Frontal cortex (tissue), 4 donors: ENCODE data around the gene CGB8. TPM values are rescaled to one million over a fixed set of nuclear protein-coding genes. Genes with fewer than 3 reads are reported as not detected.
"Not testable (repeated sequence)": the region's sequence is repeated elsewhere in the genome, so short reads cannot be mapped to it uniquely, and the experiment has no call there.

ENCODE experiments used
- DNase-seq, 2 donors: peaks; one replicate each; pipeline ENCODE4 v3.0.0; 2012; ENCODE audit warnings: low spot score in 2 of 2
- FAIRE-seq: peaks from 2 replicates; lab custom pipeline; 2012; peaks lifted over from hg19 to GRCh38; lab: Jason Lieb, UNC
- total RNA-seq: library from RNA; depleted of rRNA; stranded (reverse); fragments of >200 nt; gene quantifications from one replicate; pipeline ENCODE4 v1.2.3, GENCODE V29; 2014
- donor health status: control.
- donor health status: control.
- donor health status: control.

CGB8 gene
- total RNA-seq, 1 donor from 2014 or later, result not detected

DNA sequence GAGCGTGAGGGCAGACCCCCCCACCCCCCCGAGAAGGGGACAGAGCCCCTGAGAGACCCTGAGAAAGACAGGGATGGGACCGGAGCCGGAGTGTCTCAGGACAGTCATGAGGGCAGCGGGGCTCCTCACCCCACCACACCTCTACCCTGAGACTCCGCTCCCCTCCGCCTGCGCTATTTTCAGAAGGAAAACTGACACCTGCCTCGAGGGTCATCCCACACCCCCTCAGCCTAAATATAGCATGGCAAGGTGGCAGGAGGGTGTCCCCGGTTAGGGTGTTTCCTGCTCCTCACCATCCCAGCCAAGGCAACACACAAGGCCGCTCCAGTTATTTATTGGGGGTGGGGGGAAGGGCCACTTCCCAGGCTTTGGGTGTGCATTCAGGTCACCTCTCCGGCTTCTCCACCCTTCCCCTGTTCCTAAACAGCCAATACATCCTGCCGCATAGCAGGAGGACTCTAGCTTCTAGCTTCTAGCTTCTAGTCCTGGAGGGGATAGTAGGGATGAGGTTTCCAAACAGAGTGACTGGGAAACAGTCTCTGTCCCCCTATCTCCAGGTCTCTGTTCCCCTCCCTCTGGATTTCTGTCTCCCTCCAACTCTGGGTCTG lies 17.1 kb upstream of the CGB8 start:
- FAIRE-seq, result no peak
- DNase-seq, result peak in 1 of 2 donors; percentile 31

DNA sequence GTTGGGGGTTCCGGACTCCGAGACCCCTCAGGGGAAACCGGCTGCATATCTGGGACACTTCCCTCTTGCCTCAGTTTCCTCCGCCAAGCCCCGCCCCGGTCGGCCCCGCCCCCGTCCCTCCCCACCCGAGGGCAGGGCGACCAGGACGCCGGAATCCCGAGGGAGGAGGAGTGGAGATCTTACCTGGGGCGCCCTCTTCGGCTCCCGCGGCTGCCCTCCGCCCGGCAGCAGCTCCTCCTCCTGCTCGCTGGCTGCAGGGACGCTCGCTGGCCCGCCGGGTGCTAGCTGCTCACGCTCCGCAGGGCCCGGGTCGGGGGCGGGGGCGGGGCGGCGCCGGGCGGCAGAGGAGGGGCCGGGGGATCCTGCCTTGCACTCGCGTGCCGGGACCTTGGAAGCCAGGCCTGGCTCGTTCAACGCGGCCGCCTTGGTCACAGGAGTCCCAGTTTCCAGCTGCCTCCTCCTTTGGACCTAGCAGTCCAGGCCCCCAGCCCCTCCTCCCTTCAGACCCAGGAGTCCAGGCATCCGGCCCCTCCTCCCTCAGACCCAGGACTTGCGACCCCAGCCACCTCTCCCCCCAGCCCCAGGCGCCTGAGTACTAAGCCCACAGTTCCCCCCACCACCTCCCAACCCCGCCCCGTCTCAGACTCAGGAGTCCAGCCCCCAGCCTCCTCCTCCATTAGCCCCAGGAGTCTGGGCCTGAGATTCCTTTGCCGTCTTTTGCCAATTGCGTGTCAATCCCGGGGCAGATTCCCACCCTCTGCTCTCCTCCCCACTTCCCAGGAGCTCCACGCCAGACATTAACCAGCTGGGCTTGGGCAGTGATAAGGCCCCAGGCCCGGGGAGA lies 16.1 kb upstream of the CGB8 start, which contains the start of gene NTF4:
Gene NTF4 (minus strand): TSS at position 51 of the 844 bp plus-strand sequence. CDS start 2,821 bp downstream, outside the sequence.
- DNase-seq (peak in 1 of 2 donors; percentile 31), FAIRE-seq (no peak)

DNA sequence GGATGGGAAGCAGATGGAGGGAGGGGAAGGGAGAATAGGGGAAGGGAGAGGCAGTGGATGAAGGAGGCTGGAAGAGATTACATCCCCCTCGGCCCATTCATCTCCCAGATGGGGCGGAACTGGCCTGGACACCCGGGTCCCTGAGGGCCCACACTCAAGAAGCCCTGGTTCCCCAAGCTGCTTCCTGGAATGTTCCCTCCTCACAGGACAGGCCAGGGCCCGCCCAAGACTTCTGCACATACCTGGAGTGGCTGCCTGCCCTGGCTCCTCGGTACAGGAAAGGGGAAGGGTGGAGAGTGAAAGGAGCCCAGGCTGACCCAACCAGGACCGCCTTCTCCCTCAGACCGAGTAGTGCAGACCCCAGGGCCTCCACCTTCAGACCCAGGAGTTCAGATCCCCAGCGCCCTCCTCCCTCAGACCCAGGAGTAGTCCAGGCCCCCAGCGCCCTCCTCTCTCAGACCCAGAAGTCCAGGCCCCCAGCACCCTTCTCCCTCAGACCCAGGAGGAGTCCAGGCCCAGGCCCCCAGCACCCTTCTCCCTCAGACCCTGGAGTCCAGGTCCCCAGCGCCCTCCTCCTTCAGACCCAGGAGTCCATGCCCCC lies 15.2 kb upstream of the CGB8 start:
- DNase-seq (no peak), FAIRE-seq (no peak)

DNA sequence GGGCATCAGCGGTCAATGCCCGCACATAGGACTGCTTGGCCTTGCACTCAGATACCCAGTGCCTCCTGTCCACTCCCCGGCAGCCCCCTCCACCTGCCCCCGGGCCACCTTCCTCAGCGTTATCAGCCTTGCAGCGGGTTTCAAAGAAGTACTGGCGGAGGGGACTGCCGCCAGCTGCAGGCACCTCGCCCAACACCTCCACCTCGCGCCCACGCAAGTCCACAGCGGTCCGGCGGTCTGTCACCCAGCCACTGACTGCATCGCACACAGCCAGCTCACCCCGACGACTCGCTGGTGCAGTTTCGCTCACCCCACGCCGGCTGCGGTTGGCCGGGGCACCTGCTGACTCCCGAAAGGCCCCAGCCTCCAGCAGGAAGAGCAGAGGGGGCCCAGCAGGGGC lies 12.5 kb upstream of the CGB8 start:
- no peak for FAIRE-seq

DNA sequence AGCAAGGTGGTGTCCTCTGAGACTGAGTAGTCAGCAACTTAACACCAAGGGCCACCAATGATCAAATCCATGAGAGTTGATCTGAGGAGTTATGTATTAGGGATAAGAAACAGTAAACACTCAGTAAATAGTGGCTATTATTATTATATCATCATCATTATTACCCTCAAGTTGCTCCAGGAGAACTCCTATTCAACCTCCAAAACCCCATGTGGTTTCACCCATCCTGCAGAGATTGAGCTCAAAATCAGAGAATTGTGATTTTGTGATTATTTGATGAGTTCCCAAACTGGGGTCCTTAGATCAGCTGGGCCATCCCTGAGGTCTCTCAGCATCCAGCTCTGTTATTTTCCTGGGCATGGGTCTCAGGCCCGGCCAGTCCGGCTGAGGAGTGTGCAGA lies 12.1 kb upstream of the CGB8 start:
- no peak for FAIRE-seq
- no peak for DNase-seq

More for the DNA sequence above, 12.5 kb upstream of the CGB8 start:
- no peak for DNase-seq

DNA sequence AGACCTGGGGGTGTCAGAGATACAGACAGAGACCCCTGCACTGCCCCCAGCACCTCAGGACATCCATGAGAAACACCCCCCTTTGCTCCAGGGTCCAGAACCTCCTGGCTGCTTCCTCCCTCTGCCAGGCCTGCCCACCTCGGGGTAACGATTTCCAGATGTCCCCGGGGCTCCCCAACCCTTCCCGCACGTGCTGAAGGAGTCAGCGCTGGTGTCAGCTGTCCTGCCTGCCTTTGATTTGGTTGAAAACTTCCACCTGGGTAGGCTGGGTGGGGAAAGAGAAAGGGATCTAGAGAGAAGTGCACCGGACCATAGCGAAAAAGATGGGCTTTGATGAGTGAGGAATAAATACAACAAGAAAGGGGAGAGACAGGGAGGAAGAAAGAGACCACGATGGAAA lies 10.1 kb upstream of the CGB8 start:
- DNase-seq (no peak), FAIRE-seq (no peak)

DNA sequence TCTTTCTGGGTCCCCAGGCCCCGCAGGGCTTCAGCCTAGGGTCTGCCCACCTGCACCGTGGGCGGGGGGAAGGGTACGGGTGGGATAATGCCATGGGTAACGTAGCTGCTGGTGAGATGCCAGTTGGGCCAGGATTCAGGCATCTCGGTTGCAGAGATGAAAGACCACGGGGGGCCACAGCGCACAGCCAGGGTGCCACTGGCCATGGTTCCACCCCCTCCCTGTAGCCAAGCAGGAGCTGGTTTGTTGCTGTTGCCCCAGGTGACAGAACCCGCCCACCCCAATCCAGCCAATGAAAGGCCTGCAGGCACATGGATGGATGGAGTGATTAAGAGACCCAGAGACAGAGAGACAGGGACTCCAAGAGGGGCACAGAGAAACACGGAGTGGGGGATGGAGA lies 9.7 kb upstream of the CGB8 start:
- no peak for FAIRE-seq
- DNase-seq, result peak; percentile 20 to 28

DNA sequence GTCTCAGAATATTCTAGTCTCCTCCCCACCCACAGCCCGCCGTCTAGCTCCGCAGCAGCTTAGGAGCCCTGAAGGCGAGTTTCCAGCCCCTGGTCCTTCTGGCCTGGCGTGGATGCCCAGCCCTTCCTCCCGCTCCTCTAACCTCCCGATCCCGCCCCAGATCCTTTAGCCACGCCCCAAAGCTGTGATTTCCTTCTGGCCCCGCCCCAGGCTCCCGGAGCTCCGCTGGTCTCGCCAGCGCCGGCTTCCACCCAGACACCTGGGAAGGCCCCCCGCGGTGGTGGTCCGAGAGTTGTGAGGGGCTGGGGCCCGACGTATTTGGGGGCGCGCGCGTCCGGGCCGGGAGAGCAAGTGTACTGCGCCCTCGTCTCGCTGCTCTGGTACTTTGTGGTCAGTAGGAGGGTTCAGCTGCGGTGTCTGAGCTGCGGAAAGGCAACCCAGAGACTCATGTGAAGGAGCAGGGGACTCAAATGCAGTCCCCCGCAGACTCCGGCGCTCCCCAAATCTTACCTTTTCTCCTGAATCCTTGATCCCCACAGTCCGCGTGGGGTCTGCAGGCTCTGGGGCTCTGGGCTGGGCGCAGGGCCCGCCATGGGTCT lies 8.8 kb upstream of the CGB8 start, which contains the start of gene CGB7:
Gene CGB7 (minus strand): TSS at position 114 of the 599 bp plus-strand sequence. CDS start 2,374 bp downstream, outside the sequence.
- DNase-seq, result peak; percentile 51 to 73
- no peak for FAIRE-seq

DNA sequence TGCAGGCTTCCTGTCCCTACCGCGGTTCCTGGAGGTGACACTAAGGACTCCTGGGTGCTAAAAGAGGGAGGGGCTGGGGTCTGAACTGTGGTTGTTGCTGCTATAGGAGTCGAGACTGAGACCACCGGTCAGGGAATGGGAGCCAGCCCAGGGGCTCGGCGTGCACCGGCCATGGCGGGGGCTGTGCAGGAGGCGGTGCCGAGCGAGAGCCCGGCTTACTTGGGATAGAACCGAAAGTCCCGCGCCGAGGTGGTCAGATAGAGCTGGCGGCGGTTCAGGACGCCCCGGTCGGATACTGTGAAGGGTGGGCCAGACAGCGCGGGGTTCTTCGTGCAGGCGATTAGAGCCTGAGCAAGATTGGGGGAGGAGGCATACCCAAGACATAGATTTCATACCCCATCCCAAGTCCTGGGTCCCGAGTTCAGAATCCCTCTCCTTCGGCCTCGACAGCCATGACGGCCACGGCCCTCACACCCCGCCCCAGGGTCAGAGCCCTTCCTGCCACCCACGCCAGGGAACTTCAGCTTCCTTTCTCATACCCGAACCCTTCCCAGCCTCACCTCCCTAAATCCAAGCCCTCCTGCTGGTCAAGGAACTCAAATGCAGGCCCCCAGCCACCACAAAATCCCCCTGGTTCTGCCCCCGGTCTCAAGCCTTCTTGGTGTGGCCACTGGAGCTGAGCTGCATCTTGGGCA lies 8.1 kb upstream of the CGB8 start:
- DNase-seq, FAIRE-seq: not testable (repeated sequence)

DNA sequence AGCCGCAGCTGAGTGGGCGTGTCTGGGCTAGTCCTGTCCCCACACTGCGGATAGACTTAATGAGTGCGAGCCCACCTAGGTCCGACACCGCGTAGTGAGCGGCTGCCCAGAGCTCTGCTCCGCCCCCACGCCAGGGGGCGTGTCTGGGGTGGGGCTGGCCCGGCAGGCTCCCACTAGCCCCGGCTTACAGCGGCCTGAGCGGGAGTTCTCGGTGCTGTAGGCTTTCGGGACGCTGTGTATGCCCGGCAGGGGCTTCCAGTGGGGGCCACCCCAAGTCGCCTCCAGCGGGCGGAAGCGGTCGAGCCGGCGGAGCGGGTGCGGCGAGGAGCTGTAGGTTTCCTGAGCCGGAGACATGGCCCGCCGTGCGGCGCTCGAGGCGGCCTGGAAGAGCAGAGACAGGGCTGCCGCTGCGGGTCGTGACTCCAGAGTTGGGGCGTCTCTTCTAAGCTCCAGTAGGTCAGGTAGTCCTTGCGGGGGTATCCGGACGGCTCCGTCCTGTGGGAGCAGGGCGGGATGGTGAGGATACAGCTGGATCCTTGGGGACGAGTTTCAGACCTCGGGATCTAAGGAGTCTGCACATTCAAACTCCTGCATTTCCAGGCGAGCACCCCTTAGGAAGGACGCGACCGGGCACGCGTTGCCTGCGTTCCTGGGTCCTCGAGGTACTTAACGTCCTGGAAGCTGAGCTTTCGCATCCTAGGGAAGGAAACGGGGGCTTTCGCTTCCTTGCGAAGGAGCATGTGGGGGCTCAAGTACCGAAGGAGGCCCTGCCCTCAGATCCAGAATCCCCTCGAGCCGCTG lies 7.4 kb upstream of the CGB8 start:
- DNase-seq (peak; percentile 68 to 79), FAIRE-seq (no peak)

DNA sequence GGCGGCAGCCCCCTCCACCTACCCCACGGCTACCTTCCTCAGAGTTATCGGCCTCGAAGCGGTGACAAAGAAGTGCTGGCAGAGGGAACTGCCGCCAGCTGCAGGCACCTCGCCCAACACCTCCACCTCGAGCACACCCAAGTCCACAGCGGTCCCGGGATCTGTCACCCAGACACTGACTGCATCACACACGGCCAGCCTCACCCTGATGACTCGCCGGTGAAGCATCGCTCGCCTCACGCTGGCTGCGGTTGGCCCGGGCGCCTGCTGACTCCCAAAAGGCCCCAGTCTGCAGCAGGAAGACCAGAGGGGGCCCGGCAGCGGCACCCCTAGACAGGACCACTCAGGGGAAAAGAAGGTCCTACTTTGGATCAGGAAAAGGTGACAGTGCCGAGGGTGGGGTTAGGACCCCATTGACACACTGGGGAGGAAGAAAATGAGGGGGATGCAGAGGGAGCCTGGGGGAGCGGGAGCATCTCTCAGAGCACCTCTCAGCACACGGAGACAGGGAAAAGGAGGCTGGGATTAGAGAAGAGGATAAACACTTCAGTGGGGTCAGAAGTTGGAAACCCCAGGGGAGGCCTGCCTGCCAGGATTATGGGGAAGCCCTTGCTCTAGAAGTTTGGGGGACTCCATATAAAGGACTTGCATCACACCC lies 1.6 kb upstream of the CGB8 start:
- not testable (repeated sequence) for FAIRE-seq, DNase-seq

DNA sequence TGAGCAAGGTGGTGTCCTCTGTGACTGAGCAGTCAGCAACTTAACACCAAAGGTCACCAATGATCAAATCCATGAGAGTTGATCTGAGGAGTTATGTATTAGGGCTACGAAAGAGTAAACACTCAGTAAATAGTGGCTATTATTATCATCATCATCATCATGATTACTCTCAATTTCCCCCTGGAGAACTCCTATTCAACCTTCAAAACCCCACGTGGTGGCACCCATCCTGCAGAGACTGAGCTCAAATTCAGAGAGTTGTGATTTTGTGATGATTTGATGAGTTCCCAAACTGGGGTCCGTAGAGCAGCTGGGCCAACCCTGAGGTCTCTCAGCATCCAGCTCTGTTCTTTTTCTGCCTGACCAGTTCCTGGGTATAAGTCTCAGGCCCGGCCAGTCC lies 923 bp upstream of the CGB8 start:
- not testable (repeated sequence) for DNase-seq, FAIRE-seq

DNA sequence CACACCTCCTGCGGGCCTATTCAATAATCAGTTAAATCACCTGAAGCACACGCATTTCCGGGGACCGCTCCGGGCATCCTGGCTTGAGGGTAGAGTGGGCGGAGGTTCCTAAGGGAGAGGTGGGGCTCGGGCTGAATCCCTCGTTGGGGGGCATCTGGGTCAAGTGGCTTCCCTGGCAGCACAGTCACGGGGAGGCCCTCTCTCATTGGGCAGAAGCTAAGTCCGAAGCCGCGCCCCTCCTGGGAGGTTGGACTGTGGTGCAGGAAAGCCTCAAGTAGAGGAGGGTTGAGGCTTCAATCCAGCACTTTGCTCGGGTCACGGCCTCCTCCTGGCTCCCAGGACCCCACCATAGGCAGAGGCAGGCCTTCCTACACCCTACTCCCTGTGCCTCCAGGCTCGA lies 5.4 kb downstream of the CGB8 start, which contains the start of gene CGB5:
Gene CGB5 (plus strand): TSS at position 301 of the 400 bp plus-strand sequence. CDS start 362 bp downstream, outside the sequence.
- not testable (repeated sequence) for DNase-seq, FAIRE-seq

DNA sequence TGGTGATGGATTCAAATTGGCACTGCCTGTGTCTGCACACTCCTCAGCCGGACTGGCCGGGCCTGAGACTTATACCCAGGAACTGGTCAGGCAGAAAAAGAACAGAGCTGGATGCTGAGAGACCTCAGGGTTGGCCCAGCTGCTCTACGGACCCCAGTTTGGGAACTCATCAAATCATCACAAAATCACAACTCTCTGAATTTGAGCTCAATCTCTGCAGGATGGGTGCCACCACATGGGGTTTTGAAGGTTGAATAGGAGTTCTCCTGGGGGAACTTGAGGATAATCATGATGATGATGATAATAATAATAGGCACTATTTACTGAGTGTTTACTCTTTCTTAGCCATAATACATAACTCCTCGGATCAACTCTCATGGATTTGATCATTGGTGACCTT lies 6.2 kb downstream of the CGB8 start:
- not testable (repeated sequence) for FAIRE-seq, DNase-seq

DNA sequence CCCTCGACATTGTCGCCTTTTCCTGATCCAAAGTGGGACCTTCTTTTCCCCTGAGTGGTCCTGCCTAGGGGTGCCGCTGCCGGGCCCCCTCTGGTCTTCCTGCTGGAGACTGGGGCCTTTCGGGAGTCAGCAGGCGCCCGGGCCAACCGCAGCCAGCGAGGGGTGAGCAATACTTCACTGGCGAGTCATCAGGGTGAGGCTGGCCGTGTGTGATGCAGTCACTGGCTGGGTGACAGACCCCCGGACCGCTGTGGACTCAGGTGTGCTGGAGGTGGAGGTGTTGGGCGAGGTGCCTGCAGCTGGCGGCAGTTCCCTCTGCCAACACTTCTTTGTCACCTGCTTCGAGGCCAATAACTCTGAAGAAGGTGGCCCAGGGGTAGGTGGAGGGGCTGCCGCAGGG lies 6.7 kb downstream of the CGB8 start:
- FAIRE-seq (no peak), DNase-seq (no peak)

DNA sequence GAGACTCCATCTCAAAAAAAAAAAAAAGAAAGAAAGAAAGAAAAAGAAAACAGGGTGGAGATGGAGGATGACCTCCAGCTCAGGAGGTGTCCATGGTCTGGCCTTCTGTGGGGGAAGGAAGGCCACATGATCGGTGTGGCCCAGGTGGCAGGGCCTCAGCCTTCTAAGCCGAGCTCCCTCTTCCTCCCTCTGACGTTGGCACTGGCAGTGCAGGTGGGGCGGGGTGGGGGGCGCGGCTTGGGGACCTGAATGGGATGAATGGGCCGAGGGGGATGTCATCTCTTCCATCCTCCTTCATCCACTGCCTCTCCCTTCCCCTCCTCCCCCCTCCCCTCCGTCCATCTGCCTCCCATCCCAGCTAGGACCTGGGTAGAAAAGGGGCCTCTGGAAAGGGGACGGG lies 9.2 kb downstream of the CGB8 start:
- not testable (repeated sequence) for DNase-seq, FAIRE-seq

DNA sequence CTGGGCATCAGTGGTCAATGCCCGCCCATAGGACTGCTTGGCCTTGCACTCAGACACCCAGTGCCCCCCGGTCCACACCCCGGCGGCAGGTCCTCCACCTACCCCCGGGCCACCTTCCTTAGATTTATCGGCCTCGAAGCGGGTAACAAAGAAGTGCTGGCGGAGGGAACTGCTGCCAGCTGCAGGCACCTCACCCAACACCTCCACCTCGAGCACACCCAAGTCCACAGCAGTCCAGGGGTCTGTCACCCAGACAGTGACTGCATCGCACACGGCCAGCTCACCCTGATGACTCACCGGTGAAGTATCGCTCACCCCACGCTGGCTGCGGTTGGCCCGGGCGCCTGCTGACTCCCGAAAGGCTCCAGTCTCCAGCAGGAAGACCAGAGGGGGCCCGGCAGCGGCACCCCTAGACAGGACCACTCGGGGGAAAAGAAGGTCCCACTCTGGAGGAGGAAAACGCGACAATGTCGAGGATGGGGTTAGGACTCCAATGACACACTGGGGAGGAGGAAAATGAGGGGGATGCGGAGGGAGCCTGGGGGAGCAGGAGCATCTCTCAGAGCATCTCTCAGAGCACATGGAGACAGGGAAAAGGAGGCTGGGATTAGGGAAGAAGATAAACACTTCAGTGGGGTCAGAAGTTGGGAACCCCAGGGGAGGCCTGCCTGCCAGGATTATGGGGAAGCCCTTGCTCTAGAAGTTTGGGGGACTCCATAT lies 10.2 kb downstream of the CGB8 start:
- not testable (repeated sequence) for FAIRE-seq

More for the DNA sequence above, 10.2 kb downstream of the CGB8 start:
- DNase-seq, result not testable (repeated sequence)
